HG03520 (cell line): Measurements from ENCODE around the gene PALLD.

Experiments used
- ATAC-seq: cut with Tn5 transposase; IDR thresholded peaks from one replicate; pipeline ENCODE4 v1.9.1; 2021; ENCODE audit warnings: mild to moderate bottlenecking, moderate library complexity; ENCODE audit not compliant: unreplicated experiment

The PALLD gene

DNA sequence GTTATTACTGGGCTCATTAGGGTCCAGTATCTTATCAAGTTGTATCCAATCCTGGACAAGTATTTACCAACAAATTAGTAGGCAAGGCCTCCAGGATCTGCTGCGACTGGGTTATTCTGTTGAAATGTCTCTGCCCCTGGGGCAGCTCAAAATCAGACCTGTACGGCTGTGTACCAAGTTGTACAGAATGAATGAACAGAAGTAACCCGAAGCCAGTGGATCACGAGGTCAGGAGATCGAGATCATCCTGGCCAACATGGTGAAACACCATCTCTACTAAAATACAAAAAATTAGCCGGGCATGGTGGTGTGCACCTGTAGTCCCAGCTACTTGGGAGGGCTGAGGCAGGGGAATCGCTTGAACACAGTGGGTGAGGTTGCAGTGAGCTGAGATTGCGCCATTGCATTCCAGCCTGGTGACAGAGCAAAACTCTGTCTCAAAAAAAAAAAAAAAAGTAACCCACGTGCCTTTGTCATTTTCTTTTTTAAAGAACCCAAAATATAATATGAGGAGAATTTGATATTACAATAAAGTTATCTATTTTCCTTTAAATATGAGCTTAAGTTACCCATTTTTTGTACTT, 385.9 kb downstream of the PALLD start:
- ATAC-seq = no peak

DNA sequence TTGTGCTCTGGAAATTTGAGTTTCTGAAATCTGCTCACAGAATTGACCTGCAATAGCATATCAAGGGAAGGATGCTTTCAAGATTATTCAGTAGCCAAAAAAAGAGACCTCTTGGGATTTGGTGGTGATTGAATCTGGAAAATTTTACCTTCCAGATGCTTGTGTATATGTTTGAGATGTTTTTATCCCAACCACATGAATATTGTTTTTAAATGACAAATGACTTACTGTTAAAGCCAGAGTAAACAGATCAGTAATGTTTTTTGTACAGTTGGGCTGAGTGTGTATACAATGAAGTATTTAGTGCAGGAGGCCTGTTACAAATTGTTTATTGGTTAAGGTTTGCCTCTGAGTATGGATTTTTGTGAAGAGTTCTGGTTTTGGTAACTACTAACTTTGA, 386.7 kb downstream of the PALLD start:
- ATAC-seq = no peak

DNA sequence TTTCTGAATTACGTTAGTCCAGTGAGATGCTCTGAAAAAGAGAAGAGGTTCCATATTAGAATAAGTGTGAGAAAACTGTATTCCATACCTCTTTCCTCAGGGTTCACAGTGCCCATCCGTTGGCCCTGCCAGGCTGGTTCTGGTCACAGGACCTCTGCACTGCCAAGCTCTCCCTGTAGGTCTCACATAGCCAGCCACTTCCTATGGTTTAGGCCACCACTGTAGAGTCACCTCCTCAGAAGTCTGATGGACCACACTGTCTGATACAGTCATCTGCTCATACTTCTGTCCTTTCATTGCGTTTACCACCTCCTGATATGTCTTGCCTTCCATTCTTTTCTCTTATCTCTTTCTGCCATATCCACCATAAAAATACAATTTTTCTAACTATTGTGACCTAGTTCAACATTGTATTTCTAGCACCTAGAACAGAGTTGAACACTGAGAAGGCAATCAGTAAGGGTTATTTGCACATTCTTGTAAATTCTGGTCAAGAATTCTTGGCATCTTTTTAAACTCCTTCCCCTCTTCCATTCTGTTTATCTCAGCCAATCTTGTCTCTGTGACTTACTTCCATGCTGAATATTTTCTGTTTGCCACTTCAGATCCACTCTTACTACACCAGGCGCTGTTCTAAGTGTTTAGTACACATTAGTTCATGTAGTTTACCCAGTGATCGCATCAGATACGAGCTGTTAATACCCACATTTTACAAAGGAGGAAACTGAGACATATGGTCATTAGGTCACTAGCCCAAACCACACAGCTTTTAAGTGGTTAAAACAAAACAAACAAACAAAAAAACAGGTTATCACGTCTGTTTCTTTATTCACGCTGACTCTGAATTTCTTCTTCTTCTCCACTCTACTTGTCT, 387.6 kb downstream of the PALLD start:
- no peak for ATAC-seq

DNA sequence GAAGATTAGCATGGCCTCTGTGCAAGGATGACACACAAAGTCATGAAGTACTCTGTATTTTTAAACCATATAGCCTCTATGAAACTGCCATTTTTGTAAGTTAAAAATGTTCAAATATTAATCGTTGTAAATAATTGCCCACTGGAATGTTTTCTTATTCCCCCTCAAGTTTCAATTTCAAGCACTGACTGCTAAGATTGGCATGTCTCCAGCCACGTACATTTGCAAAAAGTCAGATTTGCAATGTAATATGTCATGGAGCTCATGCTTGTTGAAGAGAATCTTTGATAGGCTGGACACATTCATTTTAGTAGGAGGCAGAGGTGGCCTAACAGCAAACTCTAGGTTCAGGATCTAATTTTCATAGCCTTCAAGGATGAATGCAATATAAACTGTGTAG, 388.5 kb downstream of the PALLD start:
- no peak for ATAC-seq

DNA sequence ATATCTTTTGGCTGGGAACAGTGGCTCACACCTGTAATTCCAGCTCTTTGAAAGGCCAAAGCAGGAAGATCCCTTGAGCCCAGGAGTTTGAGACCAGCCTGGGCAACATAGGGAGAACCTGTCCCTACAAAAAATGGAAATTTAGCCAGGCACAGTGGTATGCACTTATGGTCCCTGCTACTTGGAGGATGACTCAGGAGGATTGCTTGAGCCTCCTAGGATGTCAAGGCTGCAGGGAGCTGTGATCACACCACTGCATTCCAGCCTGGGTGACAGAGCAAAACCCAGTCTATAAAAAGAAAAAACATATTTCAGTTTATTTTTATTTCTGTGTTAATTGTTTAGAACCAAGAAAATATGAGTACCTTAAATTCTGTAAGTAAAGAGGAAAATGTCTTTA, 389.5 kb downstream of the PALLD start:
- no peak for ATAC-seq

DNA sequence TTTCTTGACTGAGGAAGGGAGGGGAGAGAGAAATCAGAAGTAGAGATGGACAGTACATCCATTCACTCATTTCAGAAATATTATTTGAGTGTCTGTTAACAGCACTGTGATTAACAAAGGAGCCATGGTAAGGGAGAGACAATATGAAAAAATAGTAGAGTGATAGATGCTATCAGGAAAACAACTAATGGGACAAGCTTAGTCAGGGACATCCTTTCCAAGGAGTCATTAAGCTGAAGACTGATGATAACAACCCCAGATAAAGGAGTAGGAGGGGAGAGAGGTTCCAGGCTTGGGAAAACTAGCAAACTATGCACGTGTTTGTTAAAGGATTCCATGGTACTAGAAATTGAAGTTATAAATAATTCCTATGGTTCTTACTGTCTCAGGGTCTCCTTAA, 391.0 kb downstream of the PALLD start:
- ATAC-seq = no peak

DNA sequence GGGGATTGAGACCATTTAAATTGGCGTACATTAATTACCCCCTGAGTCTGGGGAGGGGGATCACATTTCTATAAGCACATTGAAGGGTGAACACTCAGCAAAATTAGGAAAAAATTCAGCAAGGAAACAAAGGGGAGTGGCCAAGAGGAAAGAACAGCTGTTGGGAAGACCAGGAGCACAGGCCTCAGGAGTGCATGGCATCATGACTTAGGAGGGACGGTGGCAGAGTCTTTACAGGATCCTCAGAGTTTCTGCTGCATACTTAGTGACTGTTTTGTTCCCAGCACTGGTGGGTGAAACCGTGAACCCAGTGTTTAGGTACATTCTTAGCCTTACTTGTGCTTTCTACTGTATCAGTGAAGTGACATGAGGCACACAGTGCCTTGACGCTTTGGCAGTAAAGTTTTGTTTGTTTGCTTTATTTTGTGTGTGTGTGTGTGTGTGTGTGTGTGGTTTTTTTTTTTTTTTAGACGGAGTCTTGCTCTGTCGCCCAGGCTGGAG, 391.9 kb downstream of the PALLD start:
- ATAC-seq = no peak

DNA sequence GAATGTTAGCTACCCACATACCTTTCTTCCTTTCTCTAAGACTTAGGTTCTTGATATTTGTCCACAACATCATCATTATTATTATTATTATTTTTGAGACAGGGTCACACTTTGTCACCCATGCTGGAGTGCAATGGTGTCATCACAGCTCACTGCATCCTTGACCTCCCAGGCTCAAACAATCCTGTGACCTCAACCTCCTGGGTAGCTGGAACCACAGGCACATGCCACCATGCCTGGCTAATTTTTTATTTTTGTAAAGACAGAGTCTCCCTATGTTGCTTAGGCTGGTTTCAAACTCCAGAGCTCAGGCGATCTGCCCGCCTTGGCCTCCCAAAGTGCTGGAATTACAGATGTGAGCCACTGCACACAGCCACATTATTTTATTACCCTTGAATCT, 394.2 kb downstream of the PALLD start:
- no peak for ATAC-seq

DNA sequence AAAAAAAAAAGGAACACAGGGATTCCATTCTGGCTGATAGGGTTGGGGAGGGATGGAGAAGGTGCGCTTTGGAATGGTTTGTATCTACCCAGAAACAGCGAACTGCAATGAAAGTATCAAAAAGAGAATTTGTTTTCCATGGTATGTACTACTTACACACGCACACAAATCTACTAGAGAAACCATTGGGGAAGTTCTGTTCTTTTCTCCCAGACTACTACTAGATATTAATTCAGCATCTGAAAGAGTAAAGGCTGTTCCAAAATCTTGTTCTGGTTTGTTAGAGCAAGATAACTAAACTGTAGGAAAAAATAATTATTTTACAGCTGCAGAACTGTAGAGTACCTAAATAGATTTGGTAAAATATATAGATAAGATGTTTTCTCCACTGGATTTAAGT, 394.8 kb downstream of the PALLD start:
- no peak for ATAC-seq

DNA sequence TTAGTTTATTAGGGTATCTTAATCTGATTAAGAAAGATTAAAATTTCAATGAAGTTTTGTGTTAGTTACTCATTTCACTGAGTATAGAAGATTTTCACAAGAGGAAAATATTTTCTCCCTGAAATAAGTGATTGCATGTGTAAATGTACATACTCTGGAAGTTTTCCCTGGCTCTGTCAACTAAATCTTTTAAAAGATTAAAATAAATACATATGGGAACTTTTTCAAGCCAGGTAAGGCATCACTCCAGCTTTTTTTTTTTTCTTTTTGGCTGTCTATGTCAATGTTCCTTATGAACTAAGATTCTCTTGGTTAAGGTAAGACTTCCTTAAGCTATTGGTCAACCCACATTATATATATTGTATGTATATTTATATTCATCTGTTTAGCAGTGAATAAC, 395.6 kb downstream of the PALLD start:
- ATAC-seq = no peak

DNA sequence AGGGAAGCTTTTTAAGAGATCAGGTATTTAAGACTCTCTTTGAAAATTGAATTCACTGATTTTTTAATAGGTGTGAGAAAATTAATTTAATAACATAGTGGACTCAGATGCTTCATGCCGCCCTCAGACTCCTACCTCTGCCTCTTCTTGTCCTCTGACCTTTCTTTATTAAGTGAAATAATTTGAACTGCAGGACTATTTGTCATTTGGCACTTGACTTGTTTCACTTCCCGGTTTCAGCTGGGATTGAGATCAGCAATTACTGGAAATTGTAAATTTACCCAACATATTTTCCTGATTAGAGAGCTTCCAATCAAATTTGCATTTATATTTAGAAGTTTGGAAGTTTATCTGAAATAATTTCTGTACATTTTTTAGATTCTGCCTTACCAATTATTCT, 396.4 kb downstream of the PALLD start:
- ATAC-seq = no peak

DNA sequence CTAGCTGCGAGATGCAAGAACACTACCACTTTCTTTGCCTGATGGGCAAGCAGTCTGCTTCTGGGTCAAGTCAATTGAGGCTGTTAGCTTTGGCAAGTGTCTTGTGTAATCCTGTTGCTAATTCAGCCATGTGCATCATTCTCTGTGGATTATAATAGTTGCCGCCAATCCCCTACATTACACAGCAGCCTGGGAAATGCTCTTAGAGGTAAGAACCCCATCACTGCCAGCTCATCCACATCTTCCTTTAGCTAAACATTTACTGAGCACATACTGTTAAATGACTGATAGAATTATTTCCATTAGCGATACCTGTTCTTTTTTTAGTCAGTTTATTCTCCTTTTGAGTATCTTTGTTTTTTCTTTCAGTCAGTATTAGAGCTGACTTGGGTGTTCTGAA, 397.0 kb downstream of the PALLD start:
- ATAC-seq = no peak

DNA sequence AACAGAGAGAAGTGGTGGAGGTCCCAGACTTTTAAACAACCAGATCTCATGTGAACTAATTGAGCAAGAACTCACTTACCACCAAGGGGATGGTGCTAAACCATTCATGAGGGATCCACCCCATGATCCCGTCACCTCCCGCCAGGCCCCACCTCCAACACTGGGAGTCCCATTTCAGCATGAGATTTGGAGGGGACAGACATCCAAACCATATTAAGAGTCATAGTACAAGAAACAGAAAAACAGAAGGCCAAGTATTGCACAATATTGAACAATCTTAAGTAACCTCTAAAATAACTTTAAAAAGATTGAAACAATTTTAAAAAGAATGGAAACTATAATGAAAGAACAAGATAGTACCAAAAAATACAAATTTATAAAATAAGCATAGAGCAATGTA, 403.2 kb downstream of the PALLD start:
- no peak for ATAC-seq

DNA sequence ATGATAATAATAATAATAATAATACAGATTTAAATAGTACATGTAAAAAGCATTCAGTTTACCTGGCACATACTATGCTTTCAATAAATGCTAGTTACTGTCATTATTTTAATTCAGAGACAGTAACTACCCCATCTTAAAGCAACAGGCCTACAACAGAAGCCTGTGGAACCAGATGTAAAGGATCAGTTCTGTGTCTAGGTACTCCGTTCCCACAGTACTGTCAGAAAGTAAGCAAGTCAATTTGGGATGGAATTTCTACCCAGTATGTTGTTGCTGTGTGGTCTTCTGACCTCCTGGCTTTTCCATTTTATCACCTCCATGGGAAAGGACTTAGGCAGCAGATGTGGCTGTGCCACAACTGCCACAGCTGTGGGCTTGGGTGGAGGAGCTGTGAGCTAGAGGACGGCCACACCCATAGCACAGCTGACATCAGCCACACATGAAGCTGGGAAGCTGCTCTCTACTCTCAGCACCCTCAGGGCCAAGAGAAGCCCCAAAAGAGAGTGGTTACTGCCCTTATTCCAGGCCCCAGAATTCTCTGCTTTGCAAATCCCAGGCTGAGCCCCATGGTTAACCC, 410.4 kb downstream of the PALLD start:
- ATAC-seq = no peak

DNA sequence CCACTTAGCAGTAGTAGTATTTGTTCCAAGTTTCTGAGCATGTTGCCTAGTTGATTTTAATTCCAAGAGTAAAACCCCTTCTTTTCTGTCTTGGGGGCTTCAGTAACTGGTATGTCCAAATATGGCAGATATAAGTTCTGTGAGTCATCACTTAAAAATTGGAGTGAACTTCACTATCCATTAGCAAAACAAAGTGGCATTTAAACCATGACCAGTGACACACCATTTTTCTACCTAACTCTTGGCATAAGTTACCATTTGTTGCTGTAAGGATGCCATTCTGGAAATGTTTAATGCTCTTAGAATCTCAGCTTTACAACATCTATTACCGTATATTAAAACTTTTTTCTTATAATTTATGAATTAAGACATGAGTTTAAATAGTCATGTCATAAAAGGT, 411.2 kb downstream of the PALLD start:
- no peak for ATAC-seq

DNA sequence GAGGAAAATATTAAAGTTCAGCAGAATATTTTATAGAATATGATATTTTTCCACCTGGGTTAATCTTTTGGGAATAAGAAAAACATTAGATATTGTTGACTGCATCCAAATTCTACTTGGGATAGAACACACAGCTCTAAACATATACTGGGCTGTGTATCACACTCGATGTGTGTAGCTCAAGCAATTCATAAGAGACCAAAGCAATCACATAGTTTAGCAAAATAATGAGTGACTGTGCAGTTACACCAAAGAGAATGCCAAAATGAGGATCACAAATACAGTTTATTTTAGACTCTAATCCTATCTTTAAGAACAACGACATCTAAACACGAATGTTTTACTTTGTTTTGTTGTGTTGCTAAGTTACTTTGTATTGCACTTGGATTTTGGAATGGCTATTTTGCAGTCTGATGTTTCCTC, 412.0 kb downstream of the PALLD start:
- no peak for ATAC-seq

DNA sequence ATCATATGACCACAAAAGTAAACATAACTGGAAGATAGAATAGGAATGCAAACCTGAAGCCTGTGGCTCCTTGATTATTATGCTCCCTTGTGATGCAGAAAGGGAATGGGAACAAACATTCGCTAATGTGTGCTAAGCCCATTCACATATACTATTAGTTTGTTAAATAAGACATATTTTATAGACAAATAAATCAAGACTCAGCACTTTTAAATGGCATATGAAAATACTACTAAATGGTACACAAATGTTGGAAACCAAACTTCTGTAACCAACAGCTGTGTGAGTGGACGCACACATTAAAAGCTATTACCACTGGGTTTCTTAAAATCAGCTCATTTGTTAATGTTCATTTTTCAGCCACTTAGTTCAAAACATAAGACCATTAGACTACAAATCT, 417.2 kb downstream of the PALLD start:
- ATAC-seq = no peak

DNA sequence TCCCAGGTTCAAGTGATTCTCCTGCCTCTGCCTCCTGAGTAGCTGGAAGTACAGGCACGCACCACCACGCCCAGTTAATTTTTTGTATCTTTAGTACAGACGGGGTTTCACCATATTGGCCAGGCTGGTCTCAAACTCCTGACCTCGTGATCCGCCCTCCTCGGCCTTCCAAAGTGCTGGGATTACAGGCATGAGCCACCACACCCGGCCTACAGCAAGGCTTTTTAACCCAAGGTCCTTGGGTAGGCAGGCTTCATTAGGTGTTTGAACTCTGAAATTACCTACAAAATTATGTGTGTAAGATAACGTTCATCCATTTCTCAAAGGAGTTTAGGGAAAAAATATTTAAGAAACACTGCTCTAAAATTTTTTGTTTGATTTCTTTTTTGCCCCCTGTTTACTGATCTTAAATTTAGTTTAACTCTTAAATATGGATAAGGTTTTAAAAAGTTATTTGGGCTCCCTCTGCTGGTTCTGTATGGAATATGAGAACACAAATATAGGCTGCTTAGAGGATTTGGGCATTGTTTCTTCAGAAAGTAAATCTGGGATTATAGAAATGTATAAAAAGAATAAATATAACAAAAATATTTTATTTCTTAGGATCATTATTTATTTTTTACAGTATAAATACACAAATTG, 420.4 kb downstream of the PALLD start:
- ATAC-seq = no peak

DNA sequence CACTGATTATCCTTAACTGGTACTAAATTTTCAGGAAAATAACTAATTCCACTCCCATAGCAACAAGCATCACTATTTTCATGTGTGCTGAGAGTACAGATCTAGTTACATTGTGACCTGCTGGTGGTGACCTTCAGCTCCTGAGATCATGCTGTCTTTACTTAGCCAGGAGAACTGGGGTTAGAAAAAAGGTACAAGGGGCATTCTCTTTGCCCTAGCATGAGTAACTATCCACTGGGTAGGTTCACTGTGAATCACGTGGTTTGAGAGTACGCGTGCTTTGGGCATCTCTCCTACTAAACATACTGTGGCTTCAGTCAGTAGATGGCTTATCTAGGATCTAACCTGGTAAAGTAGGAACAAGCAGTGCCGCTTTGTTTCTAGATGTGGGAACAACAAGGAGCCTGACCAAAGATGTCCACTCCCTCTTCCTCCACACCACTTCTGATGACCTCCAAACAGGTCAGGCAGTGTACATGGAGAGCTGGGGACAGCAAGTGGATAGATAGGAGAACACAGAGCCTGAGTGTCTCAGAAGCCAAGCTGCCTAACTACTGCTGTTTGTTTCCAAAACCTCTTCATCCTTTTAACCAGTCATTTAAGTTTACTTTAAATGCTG, 423.0 kb downstream of the PALLD start:
- ATAC-seq = no peak

DNA sequence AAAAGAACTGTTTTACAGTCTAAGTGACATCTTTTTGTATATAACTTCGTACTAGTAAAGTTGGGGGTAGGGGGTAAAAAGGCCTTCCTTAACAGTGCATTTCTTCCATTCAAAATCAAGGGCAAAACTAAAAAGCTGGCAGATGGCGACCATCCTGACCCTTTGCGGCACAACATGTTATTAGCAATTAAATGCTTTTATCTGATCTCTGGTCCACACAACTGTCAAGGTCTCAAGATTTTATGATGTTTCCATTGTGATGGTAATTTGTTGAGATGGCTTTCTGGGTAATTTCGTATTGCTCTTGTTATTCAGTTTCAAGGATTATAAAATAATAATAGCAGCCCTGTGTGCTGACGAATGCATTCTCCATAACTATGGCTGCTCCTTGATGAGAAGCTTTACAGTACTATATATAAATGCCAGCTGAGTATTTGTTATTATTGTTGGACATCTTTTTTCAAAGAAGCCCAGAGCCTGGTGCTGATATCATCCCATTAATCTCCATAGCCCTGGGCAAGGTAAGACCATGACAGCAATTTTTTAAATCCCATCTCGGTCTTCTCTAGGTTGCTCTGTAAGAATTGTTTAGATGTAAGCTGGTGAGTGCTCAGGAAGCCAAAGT, 423.7 kb downstream of the PALLD start:
- ATAC-seq = no peak
